HG02840 (cell line): ENCODE results near the gene SLCO3A1.

Source experiments
- ATAC-seq: cut with Tn5 transposase; IDR thresholded peaks from one replicate; pipeline ENCODE4 v1.9.1; 2021; ENCODE audit warnings: mild to moderate bottlenecking, moderate library complexity, moderate number of reproducible peaks; ENCODE audit not compliant: unreplicated experiment, low FRiP score

The SLCO3A1 gene

DNA sequence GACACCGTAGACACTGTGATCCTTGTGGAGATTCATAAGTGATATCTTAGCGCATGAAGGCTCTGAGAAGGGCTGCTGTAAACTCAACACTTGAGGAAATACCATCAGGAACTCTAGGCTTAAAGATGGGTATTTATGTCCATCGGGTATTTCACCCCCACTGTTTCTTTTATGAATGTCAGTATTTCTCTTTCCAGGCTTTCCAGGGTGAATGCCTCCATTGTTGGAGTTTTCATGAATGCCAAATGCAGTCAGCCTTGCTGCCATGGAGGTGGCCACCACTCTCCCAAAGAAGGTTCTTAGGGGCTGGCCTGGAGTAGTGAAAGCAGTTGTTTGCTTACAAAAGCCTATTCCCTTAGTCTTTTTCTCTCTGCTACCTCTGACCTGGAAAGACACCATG lies 259.2 kb downstream of the SLCO3A1 start:
- ATAC-seq, result no peak

DNA sequence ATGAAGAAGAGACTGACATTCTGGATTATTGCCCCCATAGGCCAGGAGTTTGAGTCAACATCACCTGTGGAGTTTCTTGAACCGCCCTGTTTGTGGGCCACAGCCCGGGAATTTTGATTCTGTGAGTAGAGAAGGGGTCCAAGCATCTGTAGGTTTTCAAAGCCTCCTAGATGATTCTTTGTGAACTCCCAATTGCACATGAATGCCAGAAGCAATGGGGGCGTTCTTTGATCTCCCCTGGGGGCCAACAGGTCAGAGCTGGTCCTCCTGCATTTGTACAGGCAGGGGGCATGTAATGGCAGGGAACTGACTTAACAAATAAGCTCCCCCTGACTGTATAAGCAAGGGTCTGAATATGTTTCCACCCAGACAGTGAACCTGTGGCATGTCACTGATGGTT lies 260.3 kb downstream of the SLCO3A1 start:
- ATAC-seq, result no peak

- ATAC-seq, result no peak
Observed at GRCh38 chr15:92115834-92116233, 262.3 kb downstream of the SLCO3A1 start.

- ATAC-seq, result no peak
Observed at GRCh38 chr15:92116330-92116729, 262.8 kb downstream of the SLCO3A1 start.

DNA sequence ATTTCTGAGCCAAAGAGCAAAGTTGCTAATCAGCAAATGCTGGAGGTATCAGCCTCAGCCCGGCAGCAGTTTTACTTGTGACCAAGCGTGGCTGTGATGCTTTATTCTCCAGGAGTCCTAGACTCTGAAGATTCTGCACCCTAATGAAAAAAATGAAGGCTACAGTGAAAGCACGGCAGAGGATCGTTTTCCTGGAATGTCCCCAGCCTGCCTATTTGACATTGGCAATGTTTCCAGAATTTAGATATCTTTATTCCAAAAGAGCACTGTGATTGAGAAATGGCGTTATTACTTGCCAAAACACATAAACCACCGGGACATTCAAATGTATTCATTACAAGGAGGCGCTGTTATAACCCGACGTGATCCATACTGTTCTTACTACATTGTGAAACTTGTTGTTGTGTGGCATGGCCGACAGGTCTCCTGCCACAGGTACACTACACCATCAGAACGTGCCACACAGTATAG lies 263.8 kb downstream of the SLCO3A1 start:
- no peak for ATAC-seq

- ATAC-seq, result no peak
Observed at GRCh38 chr15:92118162-92118935, 264.8 kb downstream of the SLCO3A1 start.

GRCh38 chr15:92118936-92119325 lies 265.4 kb downstream of the SLCO3A1 start:
- no peak for ATAC-seq

DNA sequence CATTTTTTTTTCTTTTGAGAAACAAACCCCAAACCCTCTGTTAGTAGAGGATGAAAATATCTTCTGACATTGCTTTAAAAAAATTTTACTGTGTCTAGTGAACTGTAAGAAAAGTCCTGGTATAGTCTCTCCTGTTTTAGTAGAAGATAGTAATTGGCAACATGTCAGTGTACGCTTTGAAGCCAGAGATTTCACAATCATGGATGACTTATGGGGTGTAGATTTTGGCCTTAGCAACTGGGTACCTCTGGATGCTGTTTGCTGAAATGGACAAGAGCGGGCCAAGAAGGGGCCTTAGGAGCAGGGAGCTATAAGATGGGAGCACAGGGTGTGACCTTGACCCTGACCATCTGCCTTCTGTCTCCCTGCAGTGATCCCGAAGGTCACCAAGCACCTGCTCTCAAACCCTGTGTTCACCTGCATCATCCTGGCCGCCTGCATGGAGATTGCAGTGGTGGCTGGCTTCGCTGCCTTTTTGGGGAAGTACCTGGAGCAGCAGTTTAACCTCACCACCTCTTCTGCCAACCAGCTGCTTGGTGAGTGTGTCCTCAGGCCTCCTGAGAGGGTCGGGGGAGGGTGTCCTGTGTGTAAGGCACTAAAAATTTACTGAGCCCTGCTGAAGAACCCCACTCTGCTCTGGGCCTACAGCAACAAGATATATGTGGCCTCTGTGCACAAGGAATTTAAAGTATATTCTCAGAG lies 266.7 kb downstream of the SLCO3A1 start:
- no peak for ATAC-seq

DNA sequence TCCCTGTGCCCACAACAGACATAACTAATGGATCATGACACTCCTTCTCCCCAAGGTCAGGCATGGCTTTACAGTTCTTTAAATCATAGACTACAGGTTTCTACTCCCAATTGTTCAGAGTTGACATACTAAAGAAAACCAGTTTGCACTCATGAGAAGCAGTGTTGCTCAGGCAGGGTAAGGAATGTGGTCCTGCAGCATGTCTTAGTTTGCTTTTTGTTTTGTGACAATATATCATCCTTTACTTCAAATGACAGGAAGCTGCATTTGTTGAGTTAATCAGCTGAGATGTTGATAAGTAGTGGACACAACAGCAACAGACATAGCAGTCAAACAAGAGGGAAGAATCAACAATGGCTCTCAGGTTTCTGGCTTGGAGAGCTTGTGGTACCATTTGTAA lies 267.5 kb downstream of the SLCO3A1 start:
- ATAC-seq, result no peak

- no peak for ATAC-seq
Observed at GRCh38 chr15:92122259-92122658, 268.8 kb downstream of the SLCO3A1 start.

DNA sequence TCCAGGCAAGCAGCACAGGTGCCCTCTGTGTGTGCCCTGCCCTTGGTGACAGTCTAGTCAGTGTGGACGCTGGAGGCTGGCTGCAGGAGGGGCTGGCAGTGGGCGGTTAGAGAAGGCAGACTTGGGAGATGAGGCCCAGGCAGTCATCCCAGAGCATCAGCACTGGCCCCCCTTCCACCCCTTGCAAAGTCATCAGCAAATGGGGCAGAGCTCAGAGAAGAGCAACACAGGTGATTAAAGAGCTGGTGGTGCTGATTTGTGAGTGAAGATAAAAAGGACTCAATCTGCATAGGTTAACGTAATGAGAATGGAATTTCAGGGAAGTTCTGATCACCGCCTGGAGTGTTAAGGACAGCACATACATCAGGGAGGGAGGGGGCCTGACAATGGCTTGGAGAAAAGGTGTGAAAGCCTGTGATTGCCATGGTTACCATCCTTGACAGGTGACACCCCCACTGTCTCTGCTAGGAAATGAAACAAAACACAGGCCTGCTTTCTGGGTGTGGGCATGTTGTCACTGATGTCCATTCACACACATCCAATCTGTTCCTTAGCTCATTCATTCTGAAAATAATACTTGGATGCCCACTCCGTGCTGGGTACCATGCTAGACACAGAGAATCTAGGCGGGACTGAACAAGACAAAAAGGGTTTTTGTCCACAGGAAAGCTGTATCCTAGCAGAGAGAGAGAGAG lies 270.6 kb downstream of the SLCO3A1 start:
- no peak for ATAC-seq

- ATAC-seq, result no peak
Observed at GRCh38 chr15:92124657-92125010, 271.1 kb downstream of the SLCO3A1 start.

DNA sequence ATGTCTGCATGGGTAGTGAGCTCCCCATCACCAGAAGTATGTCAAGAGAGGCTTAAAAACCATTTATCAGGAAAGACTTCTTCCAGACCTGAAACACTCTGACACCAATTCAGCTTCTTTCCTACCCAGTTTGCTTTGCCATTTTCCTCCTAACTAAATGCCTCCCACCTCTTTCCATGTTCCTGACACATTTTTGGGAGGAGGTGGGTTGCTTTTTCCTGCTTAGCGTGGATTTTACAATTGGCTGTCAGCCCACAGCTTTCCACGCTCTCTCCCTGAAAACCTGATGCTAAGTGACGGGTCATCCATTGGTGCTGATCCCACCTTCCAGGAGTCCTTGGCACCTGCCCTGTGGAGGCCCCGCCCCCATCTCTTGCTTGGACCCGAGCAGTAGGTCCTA lies 275.3 kb downstream of the SLCO3A1 start:
- ATAC-seq, result no peak

- no peak for ATAC-seq
Observed at GRCh38 chr15:92130244-92130643, 276.7 kb downstream of the SLCO3A1 start.

- ATAC-seq, result no peak
Observed at GRCh38 chr15:92130906-92131305, 277.4 kb downstream of the SLCO3A1 start.

GRCh38 chr15:92132982-92133755 lies 279.7 kb downstream of the SLCO3A1 start:
- no peak for ATAC-seq

- ATAC-seq, result no peak
Observed at GRCh38 chr15:92140796-92141195, 287.3 kb downstream of the SLCO3A1 start.

- ATAC-seq, result no peak
Observed at GRCh38 chr15:92141607-92142006, 288.1 kb downstream of the SLCO3A1 start.

GRCh38 chr15:92142242-92143232 lies 289.0 kb downstream of the SLCO3A1 start:
- ATAC-seq, result no peak
